Fibroblast of the aortic adventitia (primary cell): ENCODE results near the gene SIN3A. TPM values are rescaled to one million over a fixed set of nuclear protein-coding genes. Genes with fewer than 3 reads are reported as not detected.
A peak's percentile ranks its signal among the peaks of the same experiment; 100 is the strongest.

Experiments used
- DNase-seq: peaks from one replicate; pipeline ENCODE4 v3.0.0-alpha.2; 2010; ENCODE audit warnings: low read depth
- H3K4me3 ChIP-seq: 2 replicates; pipeline ENCODE4 v1.5.1; 2011; ENCODE audit warnings: low read depth, mild to moderate bottlenecking, control low read depth, low read length, moderate library complexity
- total RNA-seq: library from RNA; depleted of rRNA; stranded (reverse); fragments of >200 nt; gene quantifications from 2 replicates; pipeline ENCODE4 v1.2.3, GENCODE V29; 2012; ENCODE audit warnings: low replicate concordance
- TF ChIP-seq, protein P1 (sequence below): IDR thresholded peaks from 2 replicates; pipeline ENCODE4 v1.5.1; 2011; ENCODE audit warnings: mild to moderate bottlenecking, low read length, control low read depth, inconsistent platforms; ENCODE audit not compliant: insufficient read depth

The SIN3A gene
- total RNA-seq, 1 donor = 52.9 TPM

DNA sequence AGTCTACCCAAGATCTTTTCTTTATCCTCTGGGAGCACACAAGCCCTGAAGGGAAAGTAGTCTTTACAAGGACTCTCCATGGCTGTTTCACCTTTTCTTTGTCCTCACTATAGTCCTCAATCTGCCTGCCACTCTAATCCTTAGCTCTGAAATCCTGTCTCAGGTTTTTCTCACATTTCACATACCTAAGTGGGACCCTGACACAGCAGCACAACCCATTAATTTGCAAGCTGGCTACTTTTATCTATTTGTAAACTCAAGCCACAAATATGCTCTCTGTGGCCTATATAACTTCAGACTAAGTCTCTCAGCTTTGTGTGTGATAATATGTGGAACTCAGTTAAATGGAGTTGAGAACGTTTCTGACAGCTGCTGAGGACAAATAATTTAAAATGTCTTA is 19.8 kb downstream of the SIN3A start:
- peak; percentile 7 for DNase-seq
- H3K4me3 ChIP-seq = no peak overlapping the region

GRCh38 chr15:75431270-75431669 is 20.2 kb downstream of the SIN3A start:
- no peak overlapping the region for H3K4me3 ChIP-seq
- TF ChIP-seq, protein P1, sequence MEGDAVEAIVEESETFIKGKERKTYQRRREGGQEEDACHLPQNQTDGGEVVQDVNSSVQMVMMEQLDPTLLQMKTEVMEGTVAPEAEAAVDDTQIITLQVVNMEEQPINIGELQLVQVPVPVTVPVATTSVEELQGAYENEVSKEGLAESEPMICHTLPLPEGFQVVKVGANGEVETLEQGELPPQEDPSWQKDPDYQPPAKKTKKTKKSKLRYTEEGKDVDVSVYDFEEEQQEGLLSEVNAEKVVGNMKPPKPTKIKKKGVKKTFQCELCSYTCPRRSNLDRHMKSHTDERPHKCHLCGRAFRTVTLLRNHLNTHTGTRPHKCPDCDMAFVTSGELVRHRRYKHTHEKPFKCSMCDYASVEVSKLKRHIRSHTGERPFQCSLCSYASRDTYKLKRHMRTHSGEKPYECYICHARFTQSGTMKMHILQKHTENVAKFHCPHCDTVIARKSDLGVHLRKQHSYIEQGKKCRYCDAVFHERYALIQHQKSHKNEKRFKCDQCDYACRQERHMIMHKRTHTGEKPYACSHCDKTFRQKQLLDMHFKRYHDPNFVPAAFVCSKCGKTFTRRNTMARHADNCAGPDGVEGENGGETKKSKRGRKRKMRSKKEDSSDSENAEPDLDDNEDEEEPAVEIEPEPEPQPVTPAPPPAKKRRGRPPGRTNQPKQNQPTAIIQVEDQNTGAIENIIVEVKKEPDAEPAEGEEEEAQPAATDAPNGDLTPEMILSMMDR = no peak
- DNase-seq = peak; percentile 61

More for the DNA sequence above, 19.8 kb downstream of the SIN3A start:
- TF ChIP-seq, protein P1 = no peak

GRCh38 chr15:75430259-75430658 is 21.2 kb downstream of the SIN3A start:
- no peak for DNase-seq
- TF ChIP-seq, protein P1 = no peak
- no peak overlapping the region for H3K4me3 ChIP-seq

- DNase-seq = no peak
- H3K4me3 ChIP-seq = no peak overlapping the region
- TF ChIP-seq, protein P1 = no peak
Observed at GRCh38 chr15:75428152-75428551, 23.3 kb downstream of the SIN3A start.

- TF ChIP-seq, protein P1 = no peak
- no peak overlapping the region for H3K4me3 ChIP-seq
- no peak for DNase-seq
Observed at GRCh38 chr15:75425966-75426500, 25.5 kb downstream of the SIN3A start.

DNA sequence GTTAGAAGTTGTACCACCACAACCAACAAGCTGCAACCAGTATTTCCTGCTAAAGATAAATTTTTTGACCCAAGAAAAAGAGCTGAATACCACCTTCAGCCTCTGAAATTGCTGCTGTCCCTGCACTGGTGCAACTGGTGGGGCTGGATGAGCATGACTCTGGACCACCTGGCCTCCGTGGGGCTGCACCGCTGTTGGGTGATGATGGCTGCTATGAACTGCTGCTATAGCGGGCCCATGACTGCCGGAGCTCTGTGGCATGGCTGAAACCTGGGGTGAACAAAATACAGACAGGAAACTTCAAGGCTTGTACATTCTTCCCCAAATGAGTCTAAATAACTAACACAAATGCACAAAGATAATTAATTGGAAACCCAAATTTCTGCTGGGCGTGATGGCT is 28.9 kb downstream of the SIN3A start:
- DNase-seq = no peak
- H3K4me3 ChIP-seq = no peak overlapping the region
- TF ChIP-seq, protein P1 = no peak

- DNase-seq = peak; percentile 48
- H3K4me3 ChIP-seq = no peak overlapping the region
- TF ChIP-seq, protein P1 = no peak
Observed at GRCh38 chr15:75420698-75421097, 30.8 kb downstream of the SIN3A start.
